Astrocyte (in vitro differentiated cells and primary cell): ENCODE results near the gene LEO1. TPM values are rescaled to one million over a fixed set of nuclear protein-coding genes. Genes with fewer than 3 reads are reported as not detected.

ENCODE experiments used
- DNase-seq: peaks from one replicate; pipeline ENCODE4 v3.0.0-alpha.2; 2010; ENCODE audit warnings: low read depth
- FAIRE-seq: peaks from 2 replicates; lab custom pipeline; 2011; peaks lifted over from hg19 to GRCh38; lab: Jason Lieb, UNC
- H2AFZ ChIP-seq: 2 replicates; pipeline ENCODE4 v1.6.0; 2012; ENCODE audit warnings: low read depth, low read length, inconsistent platforms
- H3K27ac ChIP-seq: 2 replicates; pipeline ENCODE4 v1.5.1; 2011; ENCODE audit warnings: low read depth, low read length, inconsistent platforms
- H3K27me3 ChIP-seq: 2 replicates; pipeline ENCODE4 v1.6.0; 2011; ENCODE audit warnings: low read length, inconsistent platforms; ENCODE audit not compliant: insufficient read depth
- H3K36me3 ChIP-seq: 2 replicates; pipeline ENCODE4 v1.5.1; 2011; ENCODE audit warnings: low read length, inconsistent platforms; ENCODE audit not compliant: insufficient read depth
- H3K4me1 ChIP-seq: 2 replicates; pipeline ENCODE4 v1.5.1; 2011; ENCODE audit warnings: low read length, inconsistent platforms; ENCODE audit not compliant: insufficient read depth
- H3K4me2 ChIP-seq: 2 replicates; pipeline ENCODE4 v1.6.0; 2012; ENCODE audit warnings: low read length, inconsistent platforms
- H3K4me3 ChIP-seq: 2 replicates; pipeline ENCODE4 v1.5.1; 2011; ENCODE audit warnings: low read depth, mild to moderate bottlenecking, low read length, inconsistent platforms; ENCODE audit not compliant: insufficient read depth
- H3K79me2 ChIP-seq: 2 replicates; pipeline ENCODE4 v1.6.0; 2012; ENCODE audit warnings: mild to moderate bottlenecking, low read length, inconsistent platforms; ENCODE audit not compliant: insufficient read depth
- H3K9ac ChIP-seq: 2 replicates; pipeline ENCODE4 v1.6.0; 2012; ENCODE audit warnings: mild to moderate bottlenecking, low read length, inconsistent platforms
- H3K9me3 ChIP-seq: 2 replicates; pipeline ENCODE4 v1.5.1; 2012; ENCODE audit warnings: low read depth, mild to moderate bottlenecking, low read length, inconsistent platforms; ENCODE audit not compliant: insufficient read depth
- H4K20me1 ChIP-seq: 2 replicates; pipeline ENCODE4 v1.6.0; 2012; ENCODE audit warnings: low read length, inconsistent platforms; ENCODE audit not compliant: insufficient read depth
- H3K27ac Mint-ChIP-seq: one replicate; pipeline ENCODE4 v1.8.0; 2021; ENCODE audit warnings: mild to moderate bottlenecking, mixed read lengths; ENCODE audit not compliant: unreplicated experiment
- H3K27me3 Mint-ChIP-seq: one replicate; pipeline ENCODE4 v1.8.0; 2021; ENCODE audit warnings: low read depth, mixed read lengths; ENCODE audit not compliant: unreplicated experiment
- H3K36me3 Mint-ChIP-seq: one replicate; pipeline ENCODE4 v1.8.0; 2021; ENCODE audit warnings: low read depth, mixed read lengths; ENCODE audit not compliant: unreplicated experiment
- H3K4me1 Mint-ChIP-seq: one replicate; pipeline ENCODE4 v1.8.0; 2021; ENCODE audit warnings: low read depth, mixed read lengths; ENCODE audit not compliant: unreplicated experiment
- H3K4me3 Mint-ChIP-seq: one replicate; pipeline ENCODE4 v1.8.0; 2021; ENCODE audit warnings: mild to moderate bottlenecking, moderate library complexity, mixed read lengths; ENCODE audit not compliant: unreplicated experiment
- H3K9me3 Mint-ChIP-seq: one replicate; pipeline ENCODE4 v1.8.0; 2021; ENCODE audit warnings: mild to moderate bottlenecking, mixed read lengths; ENCODE audit not compliant: unreplicated experiment
- CTCF ChIP-seq: IDR thresholded peaks from 2 replicates; pipeline ENCODE4 v1.5.1; 2011; ENCODE audit warnings: low read depth, mild to moderate bottlenecking, inconsistent platforms, low read length, moderate library complexity; ENCODE audit not compliant: insufficient read depth
- EZH2 ChIP-seq: IDR thresholded peaks from 2 replicates; pipeline ENCODE4 v1.6.1; 2012; ENCODE audit warnings: mild to moderate bottlenecking, low read length, inconsistent platforms; ENCODE audit not compliant: insufficient read depth
- total RNA-seq: library from RNA; stranded (reverse); gene quantifications from 2 replicates; pipeline ENCODE4 v1.2.1, GENCODE V29; 2021

The LEO1 gene
- total RNA-seq, 1 donor from 2014 or later, result 25.5 TPM

- DNase-seq (no peak), FAIRE-seq (no peak)
- no peak overlapping the region for H3K4me2 ChIP-seq
- TF ChIP-seq CTCF, result no peak
- no peak for TF ChIP-seq EZH2
- Mint-ChIP-seq H3K9me3 (no peaks in the 10 kb centered on the region), H3K4me1 (peaks cover 28% of the 10 kb centered on the region), H3K4me3 (no peak overlapping the region), H3K27ac (no peak overlapping the region), H3K27me3 (no peaks in the 10 kb centered on the region), H3K36me3 (no peaks in the 10 kb centered on the region)
- H3K4me1 ChIP-seq, result peaks cover 18% of the 10 kb centered on the region
- H4K20me1 ChIP-seq, result no peaks in the 10 kb centered on the region
- H3K9me3 ChIP-seq, result no peaks in the 10 kb centered on the region
- no peaks in the 10 kb centered on the region for H3K79me2 ChIP-seq
- no peak overlapping the region for H3K27ac ChIP-seq
- H3K27me3 ChIP-seq, result no peaks in the 10 kb centered on the region
- H3K4me3 ChIP-seq, result no peak overlapping the region
- no peak overlapping the region for H2AFZ ChIP-seq
- H3K36me3 ChIP-seq, result no peaks in the 10 kb centered on the region
- no peak overlapping the region for H3K9ac ChIP-seq
Measured at GRCh38 chr15:52008698-52009434, 37.3 kb upstream of the LEO1 start.

DNA sequence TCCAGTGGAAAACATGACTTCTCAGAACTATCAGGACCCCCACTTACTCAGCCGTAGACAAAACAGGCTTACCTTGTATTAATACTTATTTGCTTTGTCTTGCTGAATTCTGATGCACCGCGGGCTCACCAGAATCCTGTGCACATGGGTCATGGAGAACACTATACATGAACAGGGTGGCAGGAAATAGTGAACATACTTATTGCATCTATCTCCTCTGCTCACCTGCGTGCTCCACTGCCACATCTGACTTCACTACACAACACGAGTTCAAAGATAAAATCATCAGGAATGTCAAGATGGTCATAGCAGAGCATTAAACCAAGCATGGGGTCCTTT, 36.8 kb upstream of the LEO1 start:
- H3K36me3 ChIP-seq, result no peaks in the 10 kb centered on the region
- FAIRE-seq (no peak), DNase-seq (no peak)
- Mint-ChIP-seq H3K9me3 (no peaks in the 10 kb centered on the region), H3K4me3 (no peak overlapping the region), H3K36me3 (no peaks in the 10 kb centered on the region), H3K27ac (peak overlapping the region; percentile 3), H3K27me3 (no peaks in the 10 kb centered on the region), H3K4me1 (peaks cover 28% of the 10 kb centered on the region)
- peaks cover 18% of the 10 kb centered on the region for H3K4me1 ChIP-seq
- H3K9ac ChIP-seq, result no peak overlapping the region
- H4K20me1 ChIP-seq, result no peaks in the 10 kb centered on the region
- H3K27ac ChIP-seq, result no peak overlapping the region
- H2AFZ ChIP-seq, result no peak overlapping the region
- H3K9me3 ChIP-seq, result no peaks in the 10 kb centered on the region
- H3K4me2 ChIP-seq, result no peak overlapping the region
- H3K27me3 ChIP-seq, result no peaks in the 10 kb centered on the region
- no peaks in the 10 kb centered on the region for H3K79me2 ChIP-seq
- TF ChIP-seq EZH2 (no peak), CTCF (no peak)
- H3K4me3 ChIP-seq, result no peak overlapping the region

DNA sequence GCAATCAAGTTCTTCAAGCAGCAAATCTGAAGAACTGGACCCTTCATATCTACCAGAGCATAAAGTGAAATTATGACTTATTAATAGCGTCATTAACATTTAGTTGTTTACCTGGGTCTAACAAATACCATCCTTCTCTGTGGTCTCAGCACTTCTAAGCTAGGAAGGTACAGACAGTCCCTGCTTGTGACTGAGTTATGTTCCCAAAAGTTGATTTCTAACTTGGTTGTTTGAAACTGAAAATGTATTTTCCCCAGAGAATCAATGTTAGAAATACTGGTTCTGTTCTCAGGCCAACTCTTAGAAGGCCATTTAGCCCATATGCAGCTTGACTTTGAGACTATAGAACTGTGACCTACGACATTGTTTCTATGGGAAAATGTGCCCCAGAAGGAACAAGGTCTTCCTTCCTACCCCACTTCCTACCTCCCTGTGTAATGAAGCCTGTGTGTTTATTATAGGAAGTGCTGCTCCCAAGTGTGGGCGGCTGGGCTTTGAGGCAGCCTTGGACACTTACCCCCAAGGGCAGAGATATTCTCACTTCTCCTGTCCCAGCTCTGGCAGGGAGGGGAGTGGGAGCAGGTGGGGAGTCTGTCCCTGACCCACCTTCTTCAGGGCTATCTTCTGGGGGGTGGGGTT, 35.2 kb upstream of the LEO1 start:
- Histone ChIP-seq H3K4me2 (peak overlapping the region; percentile 16), H3K9ac (no peak overlapping the region), H3K9me3 (no peaks in the 10 kb centered on the region), H3K79me2 (no peaks in the 10 kb centered on the region), H3K4me3 (no peak overlapping the region), H3K4me1 (peaks cover 18% of the 10 kb centered on the region), H3K36me3 (no peaks in the 10 kb centered on the region), H3K27ac (no peak overlapping the region), H3K27me3 (no peaks in the 10 kb centered on the region), H4K20me1 (no peaks in the 10 kb centered on the region), H2AFZ (no peak overlapping the region)
- no peaks in the 10 kb centered on the region for H3K36me3 Mint-ChIP-seq
- no peak for DNase-seq
- no peak overlapping the region for H3K4me3 Mint-ChIP-seq
- H3K27ac Mint-ChIP-seq, result peak overlapping the region; percentile 83
- H3K27me3 Mint-ChIP-seq, result no peaks in the 10 kb centered on the region
- TF ChIP-seq EZH2 (no peak), CTCF (no peak)
- FAIRE-seq, result no peak
- peaks cover 20% of the 10 kb centered on the region for H3K4me1 Mint-ChIP-seq
- H3K9me3 Mint-ChIP-seq, result no peaks in the 10 kb centered on the region
